Neutrophil (primary cell): ENCODE measurements around the gene ZNF771.

Experiments
- H3K27ac ChIP-seq: fragments of 200-600 bp; sonication (generic); 2 replicates; pipeline ENCODE4 v1.5.1; 2016; ENCODE audit warnings: mild to moderate bottlenecking, moderate library complexity
- H3K27me3 ChIP-seq: fragments of 200-600 bp; sonication (generic); 2 replicates; pipeline ENCODE4 v1.6.0; 2016; ENCODE audit warnings: mild to moderate bottlenecking
- H3K36me3 ChIP-seq: fragments of 200-600 bp; sonication (generic); 2 replicates; pipeline ENCODE4 v1.5.1; 2017
- H3K4me1 ChIP-seq, 2 experiments: fragments of 200-600 bp in 1 of 2; sonication (generic) in 1 of 2; 1 replicate in 1 of 2; 2 replicates in 1 of 2; pipeline versions ENCODE4 v1.5.1 to v1.6.1; 2013 to 2016; ENCODE audit warnings: low read depth in 1 of 2, low read length in 1 of 2, mild to moderate bottlenecking in 1 of 2, moderate library complexity in 1 of 2; ENCODE audit not compliant: control insufficient read depth in 1 of 2, insufficient read depth in 1 of 2
- H3K4me3 ChIP-seq, 2 experiments: fragments of 200-600 bp in 1 of 2; sonication (generic) in 1 of 2; 1 replicate in 1 of 2; 2 replicates in 1 of 2; pipeline ENCODE4 v1.5.1; 2013 to 2016; ENCODE audit warnings: low read depth in 1 of 2, low read length in 1 of 2, mild to moderate bottlenecking in 1 of 2, moderate library complexity in 1 of 2
- H3K9me3 ChIP-seq: fragments of 200-600 bp; sonication (generic); 2 replicates; pipeline ENCODE4 v1.5.1; 2016
- TF ChIP-seq, protein P1 (sequence below): fragments of 200-600 bp; sonication (generic); IDR thresholded peaks from 2 replicates; pipeline ENCODE4 v1.5.1; 2016; ENCODE audit warnings: antibody characterized with exemption

Gene ZNF771

GRCh38 chr16:30464078-30464477, 56.7 kb downstream of the ZNF771 start:
- Histone ChIP-seq H3K27ac (no peak overlapping the region), H3K9me3 (no peaks in the 10 kb centered on the region), H3K4me1 (peaks cover 23 to 31% of the 10 kb centered on the region in 2 experiments), H3K4me3 (no peak overlapping the region), H3K27me3 (no peaks in the 10 kb centered on the region), H3K36me3 (no peaks in the 10 kb centered on the region)
- TF ChIP-seq, protein P1, sequence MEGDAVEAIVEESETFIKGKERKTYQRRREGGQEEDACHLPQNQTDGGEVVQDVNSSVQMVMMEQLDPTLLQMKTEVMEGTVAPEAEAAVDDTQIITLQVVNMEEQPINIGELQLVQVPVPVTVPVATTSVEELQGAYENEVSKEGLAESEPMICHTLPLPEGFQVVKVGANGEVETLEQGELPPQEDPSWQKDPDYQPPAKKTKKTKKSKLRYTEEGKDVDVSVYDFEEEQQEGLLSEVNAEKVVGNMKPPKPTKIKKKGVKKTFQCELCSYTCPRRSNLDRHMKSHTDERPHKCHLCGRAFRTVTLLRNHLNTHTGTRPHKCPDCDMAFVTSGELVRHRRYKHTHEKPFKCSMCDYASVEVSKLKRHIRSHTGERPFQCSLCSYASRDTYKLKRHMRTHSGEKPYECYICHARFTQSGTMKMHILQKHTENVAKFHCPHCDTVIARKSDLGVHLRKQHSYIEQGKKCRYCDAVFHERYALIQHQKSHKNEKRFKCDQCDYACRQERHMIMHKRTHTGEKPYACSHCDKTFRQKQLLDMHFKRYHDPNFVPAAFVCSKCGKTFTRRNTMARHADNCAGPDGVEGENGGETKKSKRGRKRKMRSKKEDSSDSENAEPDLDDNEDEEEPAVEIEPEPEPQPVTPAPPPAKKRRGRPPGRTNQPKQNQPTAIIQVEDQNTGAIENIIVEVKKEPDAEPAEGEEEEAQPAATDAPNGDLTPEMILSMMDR: no peak
